HepG2 (cell line): ENCODE results near the gene SDK2. TPM values are rescaled to one million over a fixed set of nuclear protein-coding genes. Genes with fewer than 3 reads are reported as not detected.

ENCODE experiments used
- ATAC-seq: fragments of 200-7000 bp; cut with Tn5 transposase; 3 replicates; pipeline ENCODE4 v1.9.1; 2020; ENCODE audit warnings: mild to moderate bottlenecking, moderate library complexity
- BruUV-seq: library from RNA; stranded (reverse); fragments of 400-500 nt; replicated peaks from 2 replicates; lab custom pipeline; 2021; lab: Mats Ljungman, UMichigan
- CTCF ChIA-PET: fragments of 300-600 bp; formaldehyde crosslinking; extraction: SDS; loops from one replicate; lab custom pipeline; 2021; ENCODE audit warnings: low total read pairs, inconsistent platforms, low intra/inter-chr PET ratio; lab: Yijun Ruan, JAX
- POLR2A ChIA-PET: fragments of 350-600 bp; sonication (Branson Sonifier 250); formaldehyde crosslinking; loops from one replicate; lab custom pipeline; 2020; ENCODE audit warnings: antibody characterized with exemption, inconsistent platforms; lab: Yijun Ruan, JAX
- DNase-seq: peaks from one replicate; pipeline ENCODE4 v3.0.0-alpha.2; 2015; ENCODE audit warnings: low spot score
- FAIRE-seq: peaks from 3 replicates; lab custom pipeline; 2011; peaks lifted over from hg19 to GRCh38; lab: Jason Lieb, UNC
- H2AFZ ChIP-seq: one replicate; pipeline ENCODE4 v1.6.1; 2011; ENCODE audit warnings: low read length, inconsistent platforms
- H3K27ac ChIP-seq: fragments of 300-600 bp; 3 replicates; pipeline ENCODE4 v1.8.0; 2011; ENCODE audit warnings: mixed run types, mild to moderate bottlenecking, mixed read lengths, low read length, inconsistent platforms; ENCODE audit not compliant: insufficient read depth; ENCODE audit errors: extremely low read length
- H3K27me3 ChIP-seq, 2 experiments: fragments of 200-600 bp in 1 of 2; 2 replicates in 1 of 2; 3 replicates in 1 of 2; pipeline versions ENCODE4 v1.6.0 to v1.8.0; 2011; ENCODE audit warnings: low read length in 2 of 2, mild to moderate bottlenecking in 2 of 2, moderate library complexity in 2 of 2, inconsistent platforms in 1 of 2; ENCODE audit not compliant: insufficient read depth in 2 of 2, control insufficient read depth in 1 of 2
- H3K36me3 ChIP-seq, 2 experiments: fragments of 200-600 bp in 1 of 2; replicated peaks in 1 of 2; 2 replicates in 1 of 2; 3 replicates in 1 of 2; pipeline versions ENCODE4 v1.5.1 to v1.8.0; 2011; ENCODE audit warnings: low read length in 2 of 2, inconsistent platforms in 1 of 2; ENCODE audit not compliant: insufficient read depth in 2 of 2, control insufficient read depth in 1 of 2
- H3K4me1 ChIP-seq: 2 replicates; pipeline ENCODE4 v1.5.1; 2012; ENCODE audit warnings: low read length, inconsistent platforms; ENCODE audit not compliant: insufficient read depth
- H3K4me2 ChIP-seq: 2 replicates; pipeline ENCODE4 v1.6.0; 2011; ENCODE audit warnings: low read depth, low read length, inconsistent platforms
- H3K4me3 ChIP-seq, 3 experiments: fragments of 200-600 bp in 1 of 3; sonication (generic), shearing (Covaris generic) in 1 of 3; replicated peaks in 1 of 3; 2 replicates each; pipeline ENCODE4 v1.5.1; 2011 to 2016; ENCODE audit warnings: low read length in 3 of 3, inconsistent platforms in 2 of 3, low read depth in 2 of 3, mild to moderate bottlenecking in 2 of 3, control low read depth in 1 of 3, mixed read lengths in 1 of 3; ENCODE audit not compliant: insufficient read depth in 1 of 3
- H3K79me2 ChIP-seq: one replicate; pipeline ENCODE4 v1.6.1; 2011; ENCODE audit warnings: low read length, inconsistent platforms; ENCODE audit not compliant: insufficient read depth
- H3K9ac ChIP-seq: 2 replicates; pipeline ENCODE4 v1.6.0; 2011; ENCODE audit warnings: mild to moderate bottlenecking, low read depth, low read length, inconsistent platforms; ENCODE audit not compliant: insufficient read depth
- H3K9me3 ChIP-seq: 2 replicates; pipeline ENCODE4 v1.5.1; 2012; ENCODE audit warnings: mild to moderate bottlenecking, low read length
- H4K20me1 ChIP-seq: 2 replicates; pipeline ENCODE4 v1.6.0; 2011; ENCODE audit warnings: inconsistent platforms, mild to moderate bottlenecking, low read length, moderate library complexity; ENCODE audit not compliant: insufficient read depth
- ARID5B ChIP-seq: IDR thresholded peaks from 2 replicates; pipeline ENCODE4 v1.4.0; 2020; ENCODE audit warnings: mild to moderate bottlenecking, missing genetic modification reagents
- HOXD1 ChIP-seq: sonication (generic); formaldehyde crosslinking; IDR thresholded peaks from 2 replicates; pipeline ENCODE4 v1.5.0; 2020; ENCODE audit warnings: missing genetic modification reagents
- KDM1A ChIP-seq: IDR thresholded peaks from 2 replicates; pipeline ENCODE4 v1.6.1; 2016; ENCODE audit warnings: missing compliant biosample characterization
- LBX2 ChIP-seq: sonication (generic); formaldehyde crosslinking; IDR thresholded peaks from 2 replicates; pipeline ENCODE4 v1.5.0; 2020; ENCODE audit warnings: missing genetic modification reagents, mild to moderate bottlenecking, borderline replicate concordance
- MIXL1 ChIP-seq: IDR thresholded peaks from 2 replicates; pipeline ENCODE4 v1.6.1; 2016
- NCOR1 ChIP-seq: fragments of 200-600 bp; sonication (generic); IDR thresholded peaks from 2 replicates; pipeline ENCODE4 v1.7.0; 2017; ENCODE audit warnings: antibody characterized with exemption, low read length, borderline replicate concordance
- NR2C2 ChIP-seq: sonication (generic); formaldehyde crosslinking; IDR thresholded peaks from 2 replicates; pipeline ENCODE4 v1.4.0; 2020; ENCODE audit warnings: missing genetic modification reagents, mild to moderate bottlenecking, moderate library complexity, borderline replicate concordance
- SETDB1 ChIP-seq: sonication (generic); formaldehyde crosslinking; IDR thresholded peaks from 2 replicates; pipeline ENCODE4 v1.5.1; 2020; ENCODE audit warnings: missing genetic modification reagents, mild to moderate bottlenecking, borderline replicate concordance
- SIX4 ChIP-seq: sonication (generic); formaldehyde crosslinking; IDR thresholded peaks from 2 replicates; pipeline ENCODE4 v1.4.0; 2020; ENCODE audit warnings: missing genetic modification reagents
- TEF ChIP-seq: sonication (generic); formaldehyde crosslinking; IDR thresholded peaks from 2 replicates; pipeline ENCODE4 v1.5.0; 2020; ENCODE audit warnings: missing genetic modification reagents
- THRA ChIP-seq: sonication (generic); formaldehyde crosslinking; IDR thresholded peaks from 2 replicates; pipeline ENCODE4 v1.4.0; 2020; ENCODE audit warnings: missing genetic modification reagents, borderline replicate concordance
- TP53 ChIP-seq: sonication (generic); formaldehyde crosslinking; conservative IDR thresholded peaks from 2 replicates; pipeline ENCODE4 v1.4.0; 2020; ENCODE audit warnings: missing genetic modification reagents
- ZNF784 ChIP-seq: sonication (generic); formaldehyde crosslinking; IDR thresholded peaks from 2 replicates; pipeline ENCODE4 v1.5.1; 2020; ENCODE audit warnings: missing genetic modification reagents, mild to moderate bottlenecking, borderline replicate concordance
- WGBS: methylation state at CpG from one replicate; pipeline ENCODE4 v1.1.6; 2017; ENCODE audit warnings: low lambda C conversion rate; 5-methylcytosine and 5-hydroxymethylcytosine counted together
- in situ Hi-C: cut with HindIII; loops from 2 replicates; pipeline ENCODE4 v1.10.0; 2017; ENCODE audit warnings: low pct_unique_long_range_greater_than_20kb; ENCODE audit not compliant: extremely low pct_ligation_motif_present
- intact Hi-C: fragments of 100-400 bp; cut with micrococcal nuclease; formaldehyde crosslinking; loops from one replicate; pipeline ENCODE4 v1.10.0; 2022; ENCODE audit not compliant: unreplicated experiment
- polyA plus RNA-seq, 8 experiments: library from polyadenylated mRNA; depleted of rRNA in 3 of 8; stranded (reverse) in 7 of 8; unstranded in 1 of 8; fragments of >200 nt; fragmentation: Illumina TruSeq in 4 of 8; extraction: Trizol in 4 of 8; gene quantifications; 2 replicates each; pipeline versions ENCODE4 v1.2.1 to v1.2.3, GENCODE V29; 2011 to 2016; ENCODE audit warnings: low read depth in 4 of 8, missing spikeins in 1 of 8, mixed read lengths in 1 of 8; ENCODE audit not compliant: insufficient read depth in 1 of 8
- total RNA-seq, 5 experiments: library from RNA; depleted of rRNA; stranded (reverse); fragments of >200 nt; fragmentation: Illumina TruSeq; extraction: Trizol; gene quantifications; 2 replicates each; pipeline ENCODE4 v1.2.3, GENCODE V29; 2016; ENCODE audit warnings: low read depth in 1 of 5
- TF ChIP-seq, protein P1 (sequence below): sonication (generic); formaldehyde crosslinking; conservative IDR thresholded peaks from 2 replicates; pipeline ENCODE4 v1.8.1; 2023; ENCODE audit warnings: missing genetic modification reagents
- TF ChIP-seq, protein P2 (sequence below): sonication (generic); formaldehyde crosslinking; IDR thresholded peaks from 2 replicates; pipeline ENCODE4 v1.8.1; 2023; ENCODE audit warnings: mild to moderate bottlenecking, missing genetic modification reagents

The SDK2 gene
- total and polyA plus RNA-seq, 2 of the 13 experiments (the other 11 are each of a cell fraction or from before 2014, with no cell fraction given) = not detected

- ChIA-PET CTCF (no interaction called here), POLR2A (no interaction called here)
- Histone ChIP-seq H3K79me2 (no peaks in the 10 kb centered on the region), H3K27ac (no peak overlapping the region), H3K4me2 (no peak overlapping the region), H3K9me3 (no peaks in the 10 kb centered on the region), H4K20me1 (no peaks in the 10 kb centered on the region), H3K4me1 (no peaks in the 10 kb centered on the region), H3K9ac (no peak overlapping the region), H3K27me3 (peaks cover 11 to 53% of the 10 kb centered on the region in 2 experiments; a peak in 4 of 5 replicates), H2AFZ (no peak overlapping the region), H3K36me3 (no peaks in the 10 kb centered on the region), H3K4me3 (no peak overlapping the region)
- FAIRE-seq = no peak
- WGBS = 6% methylated on average over 20 of the region's 21 CpGs
- ATAC-seq = peak; percentile 38; the same call in 2 of the 3 replicates
- no TSS peak for BruUV-seq
- intact Hi-C loops = no loop called here
- in situ Hi-C loops = no loop called here
- DNase-seq = no peak
- TF ChIP-seq TP53 (CRISPR knock-in tag) = no peak
- TF ChIP-seq, protein P1, sequence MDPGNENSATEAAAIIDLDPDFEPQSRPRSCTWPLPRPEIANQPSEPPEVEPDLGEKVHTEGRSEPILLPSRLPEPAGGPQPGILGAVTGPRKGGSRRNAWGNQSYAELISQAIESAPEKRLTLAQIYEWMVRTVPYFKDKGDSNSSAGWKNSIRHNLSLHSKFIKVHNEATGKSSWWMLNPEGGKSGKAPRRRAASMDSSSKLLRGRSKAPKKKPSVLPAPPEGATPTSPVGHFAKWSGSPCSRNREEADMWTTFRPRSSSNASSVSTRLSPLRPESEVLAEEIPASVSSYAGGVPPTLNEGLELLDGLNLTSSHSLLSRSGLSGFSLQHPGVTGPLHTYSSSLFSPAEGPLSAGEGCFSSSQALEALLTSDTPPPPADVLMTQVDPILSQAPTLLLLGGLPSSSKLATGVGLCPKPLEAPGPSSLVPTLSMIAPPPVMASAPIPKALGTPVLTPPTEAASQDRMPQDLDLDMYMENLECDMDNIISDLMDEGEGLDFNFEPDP = no peak
- no peak for TF ChIP-seq NCOR1
- TF ChIP-seq LBX2 = no peak
- TF ChIP-seq THRA (CRISPR knock-in tag) = no peak
- TF ChIP-seq ZNF784 (CRISPR knock-in tag) = no peak
- no peak for TF ChIP-seq HOXD1 (CRISPR knock-in tag)
- TF ChIP-seq, protein P2, sequence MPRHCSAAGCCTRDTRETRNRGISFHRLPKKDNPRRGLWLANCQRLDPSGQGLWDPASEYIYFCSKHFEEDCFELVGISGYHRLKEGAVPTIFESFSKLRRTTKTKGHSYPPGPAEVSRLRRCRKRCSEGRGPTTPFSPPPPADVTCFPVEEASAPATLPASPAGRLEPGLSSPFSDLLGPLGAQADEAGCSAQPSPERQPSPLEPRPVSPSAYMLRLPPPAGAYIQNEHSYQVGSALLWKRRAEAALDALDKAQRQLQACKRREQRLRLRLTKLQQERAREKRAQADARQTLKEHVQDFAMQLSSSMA (CRISPR knock-in tag) = no peak
- TF ChIP-seq SIX4 (CRISPR knock-in tag) = no peak
- TF ChIP-seq KDM1A = no peak
- TF ChIP-seq ARID5B (CRISPR knock-in tag) = no peak
- TF ChIP-seq TEF (CRISPR knock-in tag) = no peak
- no peak for TF ChIP-seq SETDB1 (CRISPR knock-in tag)
- TF ChIP-seq MIXL1 (CRISPR knock-in tag) = no peak
- TF ChIP-seq NR2C2 = no peak
Observed at GRCh38 chr17:73455050-73455687, 189.1 kb downstream of the SDK2 start.
